ENCODE measurements around the gene ARL6IP5. TPM values are rescaled to one million over a fixed set of nuclear protein-coding genes. Genes with fewer than 3 reads are reported as not detected.

The ARL6IP5 gene
- total and polyA plus RNA-seq, 4 donors: 25.1 to 46.0 (median 33.8) TPM

- no peak for TF ChIP-seq REST (IDR thresholded peaks at IDR 0.05)
Measured at GRCh38 chr3:69137005-69137404, 52.3 kb downstream of the ARL6IP5 start (continued).

- no peak for DNase-seq (ENCODE audit: low spot score)
Measured at GRCh38 chr3:69137412-69137811, 52.7 kb downstream of the ARL6IP5 start.

GRCh38 chr3:69141313-69141712 is 56.6 kb downstream of the ARL6IP5 start:
- no peaks in the 10 kb centered on the region for H3K36me3 ChIP-seq (ENCODE audit: control insufficient read depth in 4 of 4, insufficient read depth in 3 of 4, low read depth in 1 of 4, low read length in 3 of 4)
- H3K27me3 ChIP-seq (ENCODE audit: control insufficient read depth in 4 of 4, insufficient read depth in 4 of 4, low read length in 3 of 4): peaks cover 0 to 3% (median under 1%) of the 10 kb centered on the region in 4 donors
- H3K9ac ChIP-seq (ENCODE audit: low read depth in 1 of 2, low read length in 2 of 2): no peak overlapping the region
- H3K27ac ChIP-seq (ENCODE audit: low read depth in 1 of 2, low read length in 2 of 2): no peak overlapping the region
- DNase-seq (ENCODE audit: low spot score): no peak
- no peaks in the 10 kb centered on the region for H3K4me1 ChIP-seq (ENCODE audit: control insufficient read depth in 4 of 4, insufficient read depth in 4 of 4, low read length in 3 of 4)
- H3K4me3 ChIP-seq (ENCODE audit: low read depth in 1 of 3, low read length in 3 of 3): no peak overlapping the region
- no peaks in the 10 kb centered on the region for H3K9me3 ChIP-seq (ENCODE audit: control insufficient read depth in 4 of 4, low read length in 3 of 4)
- TF ChIP-seq CTCF (IDR thresholded peaks at IDR 0.05; ENCODE audit: low read depth, low read length, missing input control) (no peak), ZBTB33 (IDR thresholded peaks at IDR 0.05) (no peak), ATF3 (IDR thresholded peaks at IDR 0.05) (no peak), NR2F2 (IDR thresholded peaks at IDR 0.05) (no peak), EGR1 (IDR thresholded peaks at IDR 0.05; ENCODE audit: low read depth in 2 of 2) (no peak), HNF4A (conservative IDR thresholded peaks at IDR 0.05) (no peak), FOXA1 (IDR thresholded peaks at IDR 0.05) (no peak), REST (IDR thresholded peaks at IDR 0.05) (no peak), MAX (IDR thresholded peaks at IDR 0.05) (no peak), HNF4G (IDR thresholded peaks at IDR 0.05) (no peak), FOXA2 (IDR thresholded peaks at IDR 0.05) (no peak), RXRA (IDR thresholded peaks at IDR 0.05) (no peak), YY1 (IDR thresholded peaks at IDR 0.05) (no peak), SP1 (IDR thresholded peaks at IDR 0.05) (no peak), JUND (IDR thresholded peaks at IDR 0.05) (no peak), RAD21 (IDR thresholded peaks at IDR 0.05) (no peak), GABPA (IDR thresholded peaks at IDR 0.05 in 1 of 2, conservative IDR thresholded peaks at IDR 0.05 in 1 of 2) (no peak), TAF1 (conservative IDR thresholded peaks at IDR 0.05) (no peak)

More at GRCh38 chr3:69137412-69137811, 52.7 kb downstream of the ARL6IP5 start:
- Histone ChIP-seq H3K27me3 (ENCODE audit: control insufficient read depth in 4 of 4, insufficient read depth in 4 of 4, low read length in 3 of 4) (peaks cover 0 to 3% (median under 1%) of the 10 kb centered on the region in 4 donors), H3K9me3 (ENCODE audit: control insufficient read depth in 4 of 4, low read length in 3 of 4) (no peaks in the 10 kb centered on the region), H3K9ac (ENCODE audit: low read depth in 1 of 2, low read length in 2 of 2) (no peak overlapping the region), H3K4me1 (ENCODE audit: control insufficient read depth in 4 of 4, insufficient read depth in 4 of 4, low read length in 3 of 4) (no peaks in the 10 kb centered on the region), H3K4me3 (ENCODE audit: low read depth in 1 of 3, low read length in 3 of 3) (no peak overlapping the region), H3K36me3 (ENCODE audit: control insufficient read depth in 4 of 4, insufficient read depth in 3 of 4, low read depth in 1 of 4, low read length in 3 of 4) (no peaks in the 10 kb centered on the region), H3K27ac (ENCODE audit: low read depth in 1 of 2, low read length in 2 of 2) (no peak overlapping the region)
- no peak for TF ChIP-seq RAD21 (IDR thresholded peaks at IDR 0.05)
- 92% methylated on average over 2 of the region's 2 CpGs for WGBS
